22Rv1 (cell line): ENCODE results near the gene RNF167.

Source experiments
- ZFX ChIP-seq: fragments of 450-650 bp; IDR thresholded peaks from 2 replicates; pipeline ENCODE4 v1.6.1; 2017; ENCODE audit warnings: antibody characterized with exemption, borderline replicate concordance
- TF ChIP-seq, protein P1 (sequence below): fragments of 450-650 bp; IDR thresholded peaks from 2 replicates; pipeline ENCODE4 v1.5.1; 2017; ENCODE audit warnings: mild to moderate bottlenecking

DNA sequence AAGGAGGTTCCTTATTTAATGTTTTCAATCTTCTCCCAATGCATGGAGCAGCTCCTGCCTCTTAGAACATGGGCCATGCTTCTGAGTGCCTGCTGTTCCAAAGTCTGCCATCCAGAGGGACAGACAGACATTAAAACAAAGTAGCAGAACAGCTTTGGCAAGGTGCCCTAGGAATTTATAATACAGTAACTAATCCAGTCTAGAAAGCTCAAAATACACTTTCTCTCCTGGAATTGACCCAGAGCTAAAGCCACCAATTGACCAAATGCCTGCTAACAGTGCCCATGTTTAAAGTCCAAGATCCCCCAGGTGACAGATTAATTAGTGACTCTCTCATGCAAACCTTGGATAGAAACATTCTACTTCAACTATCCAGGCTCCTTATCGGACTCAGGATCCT is 26.1 kb upstream of the RNF167 start:
- TF ChIP-seq, protein P1, sequence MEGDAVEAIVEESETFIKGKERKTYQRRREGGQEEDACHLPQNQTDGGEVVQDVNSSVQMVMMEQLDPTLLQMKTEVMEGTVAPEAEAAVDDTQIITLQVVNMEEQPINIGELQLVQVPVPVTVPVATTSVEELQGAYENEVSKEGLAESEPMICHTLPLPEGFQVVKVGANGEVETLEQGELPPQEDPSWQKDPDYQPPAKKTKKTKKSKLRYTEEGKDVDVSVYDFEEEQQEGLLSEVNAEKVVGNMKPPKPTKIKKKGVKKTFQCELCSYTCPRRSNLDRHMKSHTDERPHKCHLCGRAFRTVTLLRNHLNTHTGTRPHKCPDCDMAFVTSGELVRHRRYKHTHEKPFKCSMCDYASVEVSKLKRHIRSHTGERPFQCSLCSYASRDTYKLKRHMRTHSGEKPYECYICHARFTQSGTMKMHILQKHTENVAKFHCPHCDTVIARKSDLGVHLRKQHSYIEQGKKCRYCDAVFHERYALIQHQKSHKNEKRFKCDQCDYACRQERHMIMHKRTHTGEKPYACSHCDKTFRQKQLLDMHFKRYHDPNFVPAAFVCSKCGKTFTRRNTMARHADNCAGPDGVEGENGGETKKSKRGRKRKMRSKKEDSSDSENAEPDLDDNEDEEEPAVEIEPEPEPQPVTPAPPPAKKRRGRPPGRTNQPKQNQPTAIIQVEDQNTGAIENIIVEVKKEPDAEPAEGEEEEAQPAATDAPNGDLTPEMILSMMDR = no peak
- no peak for TF ChIP-seq ZFX
